Neural cell (in vitro differentiated cells): Measurements from ENCODE around the gene FNDC3B. TPM values are rescaled to one million over a fixed set of nuclear protein-coding genes. Genes with fewer than 3 reads are reported as not detected.

Source experiments
- H2AFZ ChIP-seq: fragments of 200-600, 300-800 bp; sonication (generic), shearing (Covaris generic); 2 replicates; pipeline ENCODE4 v1.6.0; 2014; ENCODE audit warnings: low read depth, mild to moderate bottlenecking, antibody characterized with exemption, low read length, moderate library complexity
- H3F3A ChIP-seq: fragments of 200-600 bp; shearing (Covaris generic); 2 replicates; pipeline ENCODE4 v1.6.1; 2016; ENCODE audit warnings: mild to moderate bottlenecking, moderate library complexity, mixed read lengths, antibody characterized with exemption, low read length; ENCODE audit not compliant: insufficient read depth, poor library complexity, severe bottlenecking
- H3K27ac ChIP-seq: fragments of 200-600, 300-800 bp; sonication (generic), shearing (Covaris generic); 2 replicates; pipeline ENCODE4 v1.5.1; 2014; ENCODE audit warnings: mild to moderate bottlenecking, low read length, moderate library complexity
- H3K27me3 ChIP-seq: fragments of 300-800, 200-600 bp; sonication (generic), shearing (Covaris generic); 2 replicates; pipeline ENCODE4 v1.6.0; 2014; ENCODE audit warnings: mild to moderate bottlenecking, low read depth, low read length, moderate library complexity; ENCODE audit not compliant: insufficient read depth
- H3K36me3 ChIP-seq: fragments of 300-800, 200-600 bp; sonication (generic), shearing (Covaris generic); 2 replicates; pipeline ENCODE4 v1.5.1; 2014; ENCODE audit warnings: mild to moderate bottlenecking, antibody characterized with exemption, low read length, moderate library complexity; ENCODE audit not compliant: insufficient read depth
- H3K4me2 ChIP-seq: fragments of 300-800, 200-600 bp; sonication (generic), shearing (Covaris generic); 2 replicates; pipeline ENCODE4 v1.6.0; 2014; ENCODE audit warnings: mild to moderate bottlenecking, low read length
- H3K4me3 ChIP-seq: fragments of 300-800, 200-600 bp; sonication (generic), shearing (Covaris generic); 2 replicates; pipeline ENCODE4 v1.5.1; 2014; ENCODE audit warnings: mild to moderate bottlenecking, low read length, moderate library complexity
- H3K79me2 ChIP-seq: fragments of 200-600 bp; shearing (Covaris generic); replicated peaks from 2 replicates; pipeline ENCODE4 v1.6.0; 2014; ENCODE audit warnings: mild to moderate bottlenecking, low read length, moderate library complexity; ENCODE audit not compliant: insufficient read depth
- H3K9ac ChIP-seq: fragments of 300-800, 200-600 bp; sonication (generic), shearing (Covaris generic); 2 replicates; pipeline ENCODE4 v1.6.1; 2016; ENCODE audit warnings: mild to moderate bottlenecking, low read length, mixed read lengths
- H3K9me2 ChIP-seq: fragments of 200-600 bp; shearing (Covaris generic); 2 replicates; pipeline ENCODE4 v1.6.1; 2016; ENCODE audit warnings: mild to moderate bottlenecking, low read length, mixed read lengths; ENCODE audit not compliant: insufficient read depth
- H3K9me3 ChIP-seq: fragments of 200-600, 300-800 bp; sonication (generic), shearing (Covaris generic); 2 replicates; pipeline ENCODE4 v1.6.1; 2016; ENCODE audit warnings: mild to moderate bottlenecking, mixed run types, low read length, moderate library complexity, mixed read lengths
- H4K20me1 ChIP-seq: fragments of 200-600 bp; shearing (Covaris generic); 2 replicates; pipeline ENCODE4 v1.6.1; 2016; ENCODE audit warnings: mild to moderate bottlenecking, mixed run types; ENCODE audit not compliant: insufficient read depth
- EP300 ChIP-seq: fragments of 450-650 bp; conservative IDR thresholded peaks from 2 replicates; pipeline ENCODE4 v1.6.1; 2014; ENCODE audit warnings: antibody characterized with exemption, mild to moderate bottlenecking, moderate library complexity; ENCODE audit not compliant: poor library complexity, severe bottlenecking
- EZH2 ChIP-seq: fragments of 200-600, 300-800 bp; shearing (Covaris generic), sonication (generic); IDR thresholded peaks from 2 replicates; pipeline ENCODE4 v1.6.1; 2014; ENCODE audit warnings: antibody characterized with exemption, low read length, borderline replicate concordance, mild to moderate bottlenecking; ENCODE audit not compliant: insufficient read depth, poor library complexity, severe bottlenecking
- MXI1 ChIP-seq: fragments of 450-650 bp; conservative IDR thresholded peaks from 2 replicates; pipeline ENCODE4 v1.6.1; 2014; ENCODE audit warnings: antibody characterized with exemption, mild to moderate bottlenecking; ENCODE audit not compliant: poor library complexity, severe bottlenecking
- POLR2AphosphoS5 ChIP-seq: IDR thresholded peaks from 2 replicates; pipeline ENCODE4 v1.6.1; 2012
- RAD21 ChIP-seq: fragments of 450-650 bp; conservative IDR thresholded peaks from 2 replicates; pipeline ENCODE4 v1.6.1; 2014; ENCODE audit warnings: antibody characterized with exemption, mild to moderate bottlenecking, moderate library complexity
- SMC3 ChIP-seq: fragments of 450-650 bp; conservative IDR thresholded peaks from 2 replicates; pipeline ENCODE4 v1.6.1; 2014; ENCODE audit warnings: antibody characterized with exemption, mild to moderate bottlenecking, moderate library complexity; ENCODE audit not compliant: poor library complexity
- TAF1 ChIP-seq: IDR thresholded peaks from 2 replicates; pipeline ENCODE4 v1.6.1; 2012; ENCODE audit warnings: low read depth
- polyA plus RNA-seq: library from polyadenylated mRNA; depleted of rRNA; stranded (reverse); fragments of >200 nt; gene quantifications from 2 replicates; pipeline ENCODE4 v1.2.3, GENCODE V29; 2014
- TF ChIP-seq, protein P1 (sequence below): fragments of 450-650 bp; IDR thresholded peaks from 2 replicates; pipeline ENCODE4 v1.5.1; 2014; ENCODE audit warnings: antibody characterized with exemption, mild to moderate bottlenecking, moderate library complexity; ENCODE audit not compliant: poor library complexity, severe bottlenecking
- TF ChIP-seq, protein P2 (sequence below): IDR thresholded peaks from 2 replicates; pipeline ENCODE4 v1.6.1; 2012; ENCODE audit warnings: borderline replicate concordance

Gene FNDC3B
- polyA plus RNA-seq, 1 donor from 2014 or later: 4.9 TPM

DNA sequence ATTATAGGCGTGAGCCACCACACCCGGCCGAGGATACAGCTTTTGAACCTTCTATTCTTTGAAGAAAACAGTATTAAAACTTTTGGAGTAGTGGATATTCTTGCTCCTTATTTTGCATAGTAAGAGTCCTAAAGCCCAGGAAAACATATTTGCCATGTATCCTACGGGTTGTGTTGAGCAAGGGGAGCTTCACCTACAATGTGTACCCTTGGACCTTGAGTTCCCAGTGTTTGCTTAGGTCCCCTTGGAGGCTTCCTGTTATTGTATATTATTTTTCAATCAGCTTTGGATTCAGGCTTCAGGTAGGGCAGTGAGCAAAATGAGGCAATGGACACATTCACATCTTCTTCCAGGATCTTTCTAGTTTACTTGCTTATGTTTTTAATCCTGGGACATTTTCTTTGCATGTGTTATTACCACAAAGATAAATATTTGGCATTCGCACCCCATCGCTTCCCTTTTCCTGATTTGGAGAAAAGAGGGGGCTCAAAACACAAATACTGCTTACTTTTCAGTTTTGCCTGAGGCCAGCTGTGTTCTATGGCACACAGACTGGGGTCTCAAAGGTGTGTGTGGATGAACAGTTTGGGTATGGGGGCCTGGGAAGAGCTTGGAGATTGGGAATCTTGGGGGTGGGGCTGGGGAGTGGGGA lies 88.7 kb downstream of the FNDC3B start:
- no peak overlapping the region for H3K9ac ChIP-seq
- no peaks in the 10 kb centered on the region for H3K27me3 ChIP-seq
- H3K4me2 ChIP-seq: no peak overlapping the region
- no peaks in the 10 kb centered on the region for H3K36me3 ChIP-seq
- no peaks in the 10 kb centered on the region for H3K79me2 ChIP-seq
- no peaks in the 10 kb centered on the region for H3F3A ChIP-seq
- no peak overlapping the region for H3K4me3 ChIP-seq
- H2AFZ ChIP-seq: no peak overlapping the region
- no peaks in the 10 kb centered on the region for H3K9me2 ChIP-seq
- H3K9me3 ChIP-seq: no peaks in the 10 kb centered on the region
- H3K27ac ChIP-seq: no peak overlapping the region
- TF ChIP-seq TAF1: no peak
- no peaks in the 10 kb centered on the region for H4K20me1 ChIP-seq

DNA sequence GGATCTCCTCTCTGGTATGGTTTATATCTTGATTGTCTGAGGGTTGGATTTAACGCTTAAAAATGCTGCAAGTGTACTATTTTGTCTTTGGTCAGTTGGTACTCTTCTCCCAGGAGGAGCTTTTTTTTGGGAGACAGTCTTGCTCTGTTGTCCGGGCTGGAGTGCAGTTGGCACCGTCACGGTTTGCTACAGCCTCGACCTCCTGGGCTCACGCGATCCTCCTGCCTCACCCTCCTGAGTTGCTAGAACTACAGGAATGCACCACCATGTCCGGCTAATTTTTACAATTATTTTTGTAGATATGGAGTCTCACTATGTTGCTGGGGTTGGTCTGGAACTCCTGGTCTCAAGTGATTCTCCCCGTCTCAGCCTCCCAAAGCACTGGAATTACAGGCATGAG lies 89.5 kb downstream of the FNDC3B start:
- Histone ChIP-seq H3K27ac (no peak overlapping the region), H2AFZ (no peak overlapping the region), H4K20me1 (no peaks in the 10 kb centered on the region), H3K36me3 (no peaks in the 10 kb centered on the region), H3F3A (no peaks in the 10 kb centered on the region), H3K79me2 (no peaks in the 10 kb centered on the region), H3K4me2 (no peak overlapping the region), H3K4me3 (no peak overlapping the region), H3K9ac (no peak overlapping the region), H3K27me3 (no peaks in the 10 kb centered on the region), H3K9me2 (no peaks in the 10 kb centered on the region), H3K9me3 (no peaks in the 10 kb centered on the region)
- TF ChIP-seq POLR2AphosphoS5 (no peak), SMC3 (no peak), EZH2 (no peak), RAD21 (no peak), TAF1 (no peak), EP300 (no peak), MXI1 (no peak)
- TF ChIP-seq, protein P1, sequence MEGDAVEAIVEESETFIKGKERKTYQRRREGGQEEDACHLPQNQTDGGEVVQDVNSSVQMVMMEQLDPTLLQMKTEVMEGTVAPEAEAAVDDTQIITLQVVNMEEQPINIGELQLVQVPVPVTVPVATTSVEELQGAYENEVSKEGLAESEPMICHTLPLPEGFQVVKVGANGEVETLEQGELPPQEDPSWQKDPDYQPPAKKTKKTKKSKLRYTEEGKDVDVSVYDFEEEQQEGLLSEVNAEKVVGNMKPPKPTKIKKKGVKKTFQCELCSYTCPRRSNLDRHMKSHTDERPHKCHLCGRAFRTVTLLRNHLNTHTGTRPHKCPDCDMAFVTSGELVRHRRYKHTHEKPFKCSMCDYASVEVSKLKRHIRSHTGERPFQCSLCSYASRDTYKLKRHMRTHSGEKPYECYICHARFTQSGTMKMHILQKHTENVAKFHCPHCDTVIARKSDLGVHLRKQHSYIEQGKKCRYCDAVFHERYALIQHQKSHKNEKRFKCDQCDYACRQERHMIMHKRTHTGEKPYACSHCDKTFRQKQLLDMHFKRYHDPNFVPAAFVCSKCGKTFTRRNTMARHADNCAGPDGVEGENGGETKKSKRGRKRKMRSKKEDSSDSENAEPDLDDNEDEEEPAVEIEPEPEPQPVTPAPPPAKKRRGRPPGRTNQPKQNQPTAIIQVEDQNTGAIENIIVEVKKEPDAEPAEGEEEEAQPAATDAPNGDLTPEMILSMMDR: no peak
- TF ChIP-seq, protein P2, sequence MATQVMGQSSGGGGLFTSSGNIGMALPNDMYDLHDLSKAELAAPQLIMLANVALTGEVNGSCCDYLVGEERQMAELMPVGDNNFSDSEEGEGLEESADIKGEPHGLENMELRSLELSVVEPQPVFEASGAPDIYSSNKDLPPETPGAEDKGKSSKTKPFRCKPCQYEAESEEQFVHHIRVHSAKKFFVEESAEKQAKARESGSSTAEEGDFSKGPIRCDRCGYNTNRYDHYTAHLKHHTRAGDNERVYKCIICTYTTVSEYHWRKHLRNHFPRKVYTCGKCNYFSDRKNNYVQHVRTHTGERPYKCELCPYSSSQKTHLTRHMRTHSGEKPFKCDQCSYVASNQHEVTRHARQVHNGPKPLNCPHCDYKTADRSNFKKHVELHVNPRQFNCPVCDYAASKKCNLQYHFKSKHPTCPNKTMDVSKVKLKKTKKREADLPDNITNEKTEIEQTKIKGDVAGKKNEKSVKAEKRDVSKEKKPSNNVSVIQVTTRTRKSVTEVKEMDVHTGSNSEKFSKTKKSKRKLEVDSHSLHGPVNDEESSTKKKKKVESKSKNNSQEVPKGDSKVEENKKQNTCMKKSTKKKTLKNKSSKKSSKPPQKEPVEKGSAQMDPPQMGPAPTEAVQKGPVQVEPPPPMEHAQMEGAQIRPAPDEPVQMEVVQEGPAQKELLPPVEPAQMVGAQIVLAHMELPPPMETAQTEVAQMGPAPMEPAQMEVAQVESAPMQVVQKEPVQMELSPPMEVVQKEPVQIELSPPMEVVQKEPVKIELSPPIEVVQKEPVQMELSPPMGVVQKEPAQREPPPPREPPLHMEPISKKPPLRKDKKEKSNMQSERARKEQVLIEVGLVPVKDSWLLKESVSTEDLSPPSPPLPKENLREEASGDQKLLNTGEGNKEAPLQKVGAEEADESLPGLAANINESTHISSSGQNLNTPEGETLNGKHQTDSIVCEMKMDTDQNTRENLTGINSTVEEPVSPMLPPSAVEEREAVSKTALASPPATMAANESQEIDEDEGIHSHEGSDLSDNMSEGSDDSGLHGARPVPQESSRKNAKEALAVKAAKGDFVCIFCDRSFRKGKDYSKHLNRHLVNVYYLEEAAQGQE: no peak

DNA sequence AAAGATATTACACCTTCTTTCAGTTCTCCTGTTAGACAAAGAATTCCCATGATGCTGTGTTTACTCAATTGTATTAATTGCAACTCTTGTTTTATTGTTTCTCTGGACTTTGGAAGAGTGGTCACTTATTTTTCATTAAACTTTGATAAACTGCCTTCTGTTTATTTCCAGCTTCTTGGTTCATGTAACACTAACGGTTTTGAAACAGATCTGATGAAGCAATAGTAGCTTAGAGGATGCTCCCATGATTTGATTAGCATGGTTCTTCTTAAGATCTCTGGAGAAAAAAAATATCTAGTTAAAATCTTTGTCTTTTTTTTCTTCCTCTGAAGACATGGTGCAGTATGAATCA lies 90.1 kb downstream of the FNDC3B start:
- Histone ChIP-seq H3K9me2 (no peaks in the 10 kb centered on the region), H3K27me3 (no peaks in the 10 kb centered on the region), H3F3A (no peaks in the 10 kb centered on the region), H3K9me3 (no peaks in the 10 kb centered on the region), H3K4me3 (no peak overlapping the region), H3K27ac (no peak overlapping the region), H2AFZ (no peak overlapping the region), H4K20me1 (no peaks in the 10 kb centered on the region), H3K36me3 (no peaks in the 10 kb centered on the region), H3K9ac (no peak overlapping the region), H3K4me2 (no peak overlapping the region), H3K79me2 (no peaks in the 10 kb centered on the region)
- TF ChIP-seq, protein P1: no peak
- no peak for TF ChIP-seq MXI1
- TF ChIP-seq EZH2: no peak
- TF ChIP-seq SMC3: no peak
- TF ChIP-seq, protein P2: no peak
- TF ChIP-seq EP300: no peak
- TF ChIP-seq TAF1: no peak
